Measurements from ENCODE around the gene ASIC2.

DNA sequence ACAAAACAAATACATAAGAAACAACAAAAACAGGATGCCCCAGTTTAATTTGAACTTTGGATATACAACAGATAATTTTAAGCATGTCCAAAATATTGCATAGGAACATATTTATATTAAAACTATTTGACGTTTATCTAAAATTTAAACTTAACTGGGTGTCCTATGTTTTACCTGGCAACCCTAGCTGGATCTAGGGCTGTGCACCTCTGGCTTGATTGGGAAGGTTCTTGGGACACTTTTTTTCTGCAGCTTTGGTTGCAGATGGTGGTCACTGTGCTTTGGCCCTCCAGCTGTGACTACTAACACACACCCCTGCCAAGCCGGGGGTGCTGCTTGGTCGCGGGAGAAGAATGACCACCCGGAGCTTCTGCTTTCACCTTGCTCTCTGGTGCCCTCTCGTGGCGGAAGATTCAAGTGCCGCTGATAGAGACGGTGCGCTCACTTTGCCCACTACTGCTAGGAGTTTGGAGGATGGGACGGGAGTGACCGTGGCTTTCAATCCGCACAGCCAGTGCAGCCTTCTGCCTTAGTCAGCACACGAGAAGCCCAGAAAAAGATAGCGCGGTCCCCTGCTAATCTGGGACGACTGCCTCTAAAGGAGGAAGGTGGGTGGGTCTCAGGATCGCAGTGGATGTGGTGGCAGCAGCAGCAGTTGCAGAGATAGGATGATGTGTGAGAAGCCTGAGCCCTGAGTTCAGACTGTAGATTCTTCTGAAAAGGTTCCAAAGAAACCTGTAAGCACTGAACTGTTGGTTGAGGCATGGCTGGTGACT, 294.8 kb downstream of the ASIC2 start:
- TF ChIP-seq, protein P1, sequence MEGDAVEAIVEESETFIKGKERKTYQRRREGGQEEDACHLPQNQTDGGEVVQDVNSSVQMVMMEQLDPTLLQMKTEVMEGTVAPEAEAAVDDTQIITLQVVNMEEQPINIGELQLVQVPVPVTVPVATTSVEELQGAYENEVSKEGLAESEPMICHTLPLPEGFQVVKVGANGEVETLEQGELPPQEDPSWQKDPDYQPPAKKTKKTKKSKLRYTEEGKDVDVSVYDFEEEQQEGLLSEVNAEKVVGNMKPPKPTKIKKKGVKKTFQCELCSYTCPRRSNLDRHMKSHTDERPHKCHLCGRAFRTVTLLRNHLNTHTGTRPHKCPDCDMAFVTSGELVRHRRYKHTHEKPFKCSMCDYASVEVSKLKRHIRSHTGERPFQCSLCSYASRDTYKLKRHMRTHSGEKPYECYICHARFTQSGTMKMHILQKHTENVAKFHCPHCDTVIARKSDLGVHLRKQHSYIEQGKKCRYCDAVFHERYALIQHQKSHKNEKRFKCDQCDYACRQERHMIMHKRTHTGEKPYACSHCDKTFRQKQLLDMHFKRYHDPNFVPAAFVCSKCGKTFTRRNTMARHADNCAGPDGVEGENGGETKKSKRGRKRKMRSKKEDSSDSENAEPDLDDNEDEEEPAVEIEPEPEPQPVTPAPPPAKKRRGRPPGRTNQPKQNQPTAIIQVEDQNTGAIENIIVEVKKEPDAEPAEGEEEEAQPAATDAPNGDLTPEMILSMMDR (IDR thresholded peaks at IDR 0.05; ENCODE audit: insufficient read depth, low read length, poor library complexity, severe bottlenecking): peak; percentile 90
- TF ChIP-seq EZH2phosphoT487 (conservative IDR thresholded peaks at IDR 0.05; ENCODE audit: low read length): no peak

Measured in SU-DHL-6 (cell line).